ENCODE measurements around the gene PLA2R1.

- no peak for TF ChIP-seq CTCF (IDR thresholded peaks at IDR 0.05)
- no peak for TF ChIP-seq POLR2A (IDR thresholded peaks at IDR 0.05)
Measured at GRCh38 chr2:159959136-159959535, 103.3 kb downstream of the PLA2R1 start.
